ENCODE results near the gene TBX4.

The TBX4 gene

GRCh38 chr17:61412860-61413660 is 39.2 kb upstream of the TBX4 start:
- DNase-seq (ENCODE audit: low spot score), result peak; percentile 27

GRCh38 chr17:61413661-61414126 is 38.5 kb upstream of the TBX4 start:
- no peak for DNase-seq (ENCODE audit: low spot score)

- no peak for DNase-seq (ENCODE audit: low spot score)
Observed at GRCh38 chr17:61414141-61414935, 37.9 kb upstream of the TBX4 start.

- DNase-seq (ENCODE audit: low spot score), result no peak
Observed at GRCh38 chr17:61414936-61415251, 37.3 kb upstream of the TBX4 start.

- no peak for DNase-seq (ENCODE audit: low spot score)
Observed at GRCh38 chr17:61415374-61416210, 36.6 kb upstream of the TBX4 start.

- DNase-seq (ENCODE audit: low spot score), result no peak
Observed at GRCh38 chr17:61416211-61416539, 36.0 kb upstream of the TBX4 start.

- peak; percentile 85 for DNase-seq (ENCODE audit: low spot score)
Observed at GRCh38 chr17:61416540-61417363, 35.5 kb upstream of the TBX4 start.

GRCh38 chr17:61418449-61418848 is 33.8 kb upstream of the TBX4 start:
- no peak for DNase-seq (ENCODE audit: low spot score)

- DNase-seq (ENCODE audit: low spot score), result no peak
Observed at GRCh38 chr17:61419496-61420046, 32.7 kb upstream of the TBX4 start.

- no peak for DNase-seq (ENCODE audit: low spot score)
Observed at GRCh38 chr17:61420052-61420451, 32.2 kb upstream of the TBX4 start.

GRCh38 chr17:61420745-61421398 is 31.4 kb upstream of the TBX4 start:
- no peak for DNase-seq (ENCODE audit: low spot score)

GRCh38 chr17:61421460-61421859 is 30.8 kb upstream of the TBX4 start:
- DNase-seq (ENCODE audit: low spot score), result no peak

- DNase-seq (ENCODE audit: low spot score), result no peak
Observed at GRCh38 chr17:61422116-61422799, 30.0 kb upstream of the TBX4 start.

- DNase-seq (ENCODE audit: low spot score), result no peak
Observed at GRCh38 chr17:61422869-61423268, 29.4 kb upstream of the TBX4 start.

GRCh38 chr17:61423967-61424649 is 28.1 kb upstream of the TBX4 start:
- no peak for DNase-seq (ENCODE audit: low spot score)

- no peak for DNase-seq (ENCODE audit: low spot score)
Observed at GRCh38 chr17:61425682-61426481, 26.3 kb upstream of the TBX4 start.

- peak; percentile 66 for DNase-seq (ENCODE audit: low spot score)
Observed at GRCh38 chr17:61426482-61427304, 25.5 kb upstream of the TBX4 start.

GRCh38 chr17:61427567-61427966 is 24.7 kb upstream of the TBX4 start:
- no peak for DNase-seq (ENCODE audit: low spot score)

Data from LoVo (cell line).